Measurements from ENCODE around the gene MIOX.
A peak's percentile ranks its signal among the peaks of the same experiment; 100 is the strongest.

MIOX gene

GRCh38 chr22:50456466-50457234 is 30.0 kb upstream of the MIOX start:
- Histone ChIP-seq H3K36me3 (ENCODE audit: control insufficient read depth, insufficient read depth, low read length) (peaks cover 84% of the 10 kb centered on the region), H3K9me3 (ENCODE audit: control insufficient read depth, insufficient read depth, low read depth, low read length) (no peaks in the 10 kb centered on the region), H3K27ac (ENCODE audit: low read depth, low read length) (no peak overlapping the region), H3K4me1 (ENCODE audit: control insufficient read depth, insufficient read depth, low read length) (no peaks in the 10 kb centered on the region), H3K9ac (ENCODE audit: low read length) (peak overlapping the region; percentile 37), H3K4me3 (ENCODE audit: low read depth, low read length) (no peak overlapping the region), H3K27me3 (ENCODE audit: control insufficient read depth, insufficient read depth, low read length) (no peaks in the 10 kb centered on the region)

DNA sequence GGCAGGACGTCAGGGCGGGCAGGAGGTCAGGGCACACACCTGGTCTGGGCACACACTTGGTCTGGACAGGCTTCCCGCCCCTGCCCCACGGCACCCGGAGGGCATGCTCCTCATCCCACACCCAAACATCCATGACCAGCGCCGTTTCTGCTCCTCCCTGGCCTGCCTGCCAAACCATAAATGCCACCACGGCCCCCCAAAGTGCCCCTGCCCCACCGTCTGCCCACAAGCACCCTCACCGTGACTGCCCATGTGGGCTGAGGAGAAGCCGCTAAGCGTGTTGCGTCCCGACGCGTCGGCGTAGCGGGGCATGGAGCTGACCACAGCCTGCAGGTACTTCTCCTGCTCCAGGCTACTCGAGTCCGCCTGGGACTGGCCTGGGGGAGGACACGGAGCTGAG is 27.6 kb upstream of the MIOX start:
- Histone ChIP-seq H3K9me3 (ENCODE audit: control insufficient read depth, insufficient read depth, low read depth, low read length) (no peaks in the 10 kb centered on the region), H3K27me3 (ENCODE audit: control insufficient read depth, insufficient read depth, low read length) (no peaks in the 10 kb centered on the region), H3K4me3 (ENCODE audit: low read depth, low read length) (no peak overlapping the region), H3K4me1 (ENCODE audit: control insufficient read depth, insufficient read depth, low read length) (no peaks in the 10 kb centered on the region), H3K9ac (ENCODE audit: low read length) (no peak overlapping the region), H3K36me3 (ENCODE audit: control insufficient read depth, insufficient read depth, low read length) (peaks cover 94% of the 10 kb centered on the region), H3K27ac (ENCODE audit: low read depth, low read length) (no peak overlapping the region)

- H3K9me3 ChIP-seq (ENCODE audit: control insufficient read depth, insufficient read depth, low read depth, low read length), result no peaks in the 10 kb centered on the region
- H3K4me3 ChIP-seq (ENCODE audit: low read depth, low read length), result no peak overlapping the region
- no peaks in the 10 kb centered on the region for H3K27me3 ChIP-seq (ENCODE audit: control insufficient read depth, insufficient read depth, low read length)
- no peak overlapping the region for H3K27ac ChIP-seq (ENCODE audit: low read depth, low read length)
- peaks cover 94% of the 10 kb centered on the region for H3K36me3 ChIP-seq (ENCODE audit: control insufficient read depth, insufficient read depth, low read length)
- no peak overlapping the region for H3K9ac ChIP-seq (ENCODE audit: low read length)
- H3K4me1 ChIP-seq (ENCODE audit: control insufficient read depth, insufficient read depth, low read length), result no peaks in the 10 kb centered on the region
Measured at GRCh38 chr22:50459496-50460140, 27.0 kb upstream of the MIOX start.

- Histone ChIP-seq H3K4me1 (ENCODE audit: control insufficient read depth, insufficient read depth, low read length) (no peaks in the 10 kb centered on the region), H3K36me3 (ENCODE audit: control insufficient read depth, insufficient read depth, low read length) (peaks cover 94% of the 10 kb centered on the region), H3K27ac (ENCODE audit: low read depth, low read length) (no peak overlapping the region), H3K9ac (ENCODE audit: low read length) (no peak overlapping the region), H3K4me3 (ENCODE audit: low read depth, low read length) (no peak overlapping the region), H3K9me3 (ENCODE audit: control insufficient read depth, insufficient read depth, low read depth, low read length) (no peaks in the 10 kb centered on the region), H3K27me3 (ENCODE audit: control insufficient read depth, insufficient read depth, low read length) (no peaks in the 10 kb centered on the region)
Measured at GRCh38 chr22:50460938-50461337, 25.7 kb upstream of the MIOX start.

DNA sequence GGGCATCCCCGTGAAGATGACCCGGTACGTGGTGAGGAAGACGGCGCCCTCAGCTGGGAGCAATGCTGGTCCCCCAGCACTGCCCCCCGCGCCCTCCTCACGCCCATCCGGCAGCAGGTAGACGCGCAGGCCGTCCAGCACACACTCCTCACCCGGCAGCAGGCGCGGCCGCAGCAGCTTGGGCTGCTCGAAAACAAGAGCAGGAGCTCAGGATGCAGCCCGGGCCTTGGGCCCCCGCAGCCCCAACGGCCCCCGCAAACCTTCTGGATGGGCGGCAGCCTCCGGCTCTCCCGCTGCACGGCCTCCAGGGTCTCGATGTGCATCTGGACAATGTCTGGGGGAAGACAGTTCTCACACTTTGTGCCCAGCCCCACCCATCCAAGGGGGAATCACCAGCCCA is 25.1 kb upstream of the MIOX start:
- Histone ChIP-seq H3K27me3 (ENCODE audit: control insufficient read depth, insufficient read depth, low read length) (no peaks in the 10 kb centered on the region), H3K9ac (ENCODE audit: low read length) (no peak overlapping the region), H3K36me3 (ENCODE audit: control insufficient read depth, insufficient read depth, low read length) (peaks cover 96% of the 10 kb centered on the region), H3K27ac (ENCODE audit: low read depth, low read length) (no peak overlapping the region), H3K9me3 (ENCODE audit: control insufficient read depth, insufficient read depth, low read depth, low read length) (no peaks in the 10 kb centered on the region), H3K4me1 (ENCODE audit: control insufficient read depth, insufficient read depth, low read length) (no peaks in the 10 kb centered on the region), H3K4me3 (ENCODE audit: low read depth, low read length) (no peak overlapping the region)

DNA sequence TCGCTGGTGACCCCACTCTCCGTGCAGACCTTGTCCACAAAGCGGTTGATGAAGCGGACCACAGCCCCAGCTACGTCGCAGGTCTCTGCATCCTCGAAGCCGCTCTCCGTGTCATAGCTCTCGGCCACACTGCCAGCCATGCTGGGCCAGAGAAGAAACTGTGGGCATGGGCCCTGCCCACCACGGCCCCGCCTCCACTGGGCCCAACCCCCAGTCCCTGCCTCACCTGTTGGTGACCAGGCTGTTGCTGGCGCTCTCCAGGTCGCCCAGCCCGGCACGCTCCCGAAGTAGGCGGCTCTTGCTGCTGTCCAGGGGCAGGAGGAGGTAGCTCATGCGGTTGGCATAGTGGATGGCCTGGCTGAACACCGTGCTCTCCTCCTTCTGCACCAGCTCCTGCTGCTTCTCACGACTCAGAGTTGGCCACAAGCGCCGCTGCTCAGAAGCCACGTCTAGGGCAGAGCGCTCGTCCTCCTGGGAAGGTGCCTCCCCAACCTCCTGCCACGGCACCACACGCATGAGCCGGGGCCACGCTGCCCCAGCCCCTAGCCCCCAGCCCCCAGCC is 24.6 kb upstream of the MIOX start:
- Histone ChIP-seq H3K27me3 (ENCODE audit: control insufficient read depth, insufficient read depth, low read length) (no peaks in the 10 kb centered on the region), H3K9ac (ENCODE audit: low read length) (no peak overlapping the region), H3K9me3 (ENCODE audit: control insufficient read depth, insufficient read depth, low read depth, low read length) (no peaks in the 10 kb centered on the region), H3K27ac (ENCODE audit: low read depth, low read length) (no peak overlapping the region), H3K4me3 (ENCODE audit: low read depth, low read length) (no peak overlapping the region), H3K36me3 (ENCODE audit: control insufficient read depth, insufficient read depth, low read length) (peaks cover 96% of the 10 kb centered on the region), H3K4me1 (ENCODE audit: control insufficient read depth, insufficient read depth, low read length) (no peaks in the 10 kb centered on the region)

- H3K27me3 ChIP-seq (ENCODE audit: control insufficient read depth, insufficient read depth, low read length), result no peaks in the 10 kb centered on the region
- no peak overlapping the region for H3K4me3 ChIP-seq (ENCODE audit: low read depth, low read length)
- H3K4me1 ChIP-seq (ENCODE audit: control insufficient read depth, insufficient read depth, low read length), result no peaks in the 10 kb centered on the region
- H3K36me3 ChIP-seq (ENCODE audit: control insufficient read depth, insufficient read depth, low read length), result peaks cover 97% of the 10 kb centered on the region
- no peaks in the 10 kb centered on the region for H3K9me3 ChIP-seq (ENCODE audit: control insufficient read depth, insufficient read depth, low read depth, low read length)
- no peak overlapping the region for H3K27ac ChIP-seq (ENCODE audit: low read depth, low read length)
- H3K9ac ChIP-seq (ENCODE audit: low read length), result no peak overlapping the region
Measured at GRCh38 chr22:50463188-50463900, 23.3 kb upstream of the MIOX start.

- Histone ChIP-seq H3K36me3 (ENCODE audit: control insufficient read depth, insufficient read depth, low read length) (peaks cover 86% of the 10 kb centered on the region), H3K27ac (ENCODE audit: low read depth, low read length) (no peak overlapping the region), H3K4me3 (ENCODE audit: low read depth, low read length) (no peak overlapping the region), H3K9ac (ENCODE audit: low read length) (no peak overlapping the region), H3K9me3 (ENCODE audit: control insufficient read depth, insufficient read depth, low read depth, low read length) (no peaks in the 10 kb centered on the region), H3K27me3 (ENCODE audit: control insufficient read depth, insufficient read depth, low read length) (no peaks in the 10 kb centered on the region), H3K4me1 (ENCODE audit: control insufficient read depth, insufficient read depth, low read length) (peaks cover 6% of the 10 kb centered on the region; the same call in 1 of the 2 replicates)
Measured at GRCh38 chr22:50464451-50464850, 22.2 kb upstream of the MIOX start.

DNA sequence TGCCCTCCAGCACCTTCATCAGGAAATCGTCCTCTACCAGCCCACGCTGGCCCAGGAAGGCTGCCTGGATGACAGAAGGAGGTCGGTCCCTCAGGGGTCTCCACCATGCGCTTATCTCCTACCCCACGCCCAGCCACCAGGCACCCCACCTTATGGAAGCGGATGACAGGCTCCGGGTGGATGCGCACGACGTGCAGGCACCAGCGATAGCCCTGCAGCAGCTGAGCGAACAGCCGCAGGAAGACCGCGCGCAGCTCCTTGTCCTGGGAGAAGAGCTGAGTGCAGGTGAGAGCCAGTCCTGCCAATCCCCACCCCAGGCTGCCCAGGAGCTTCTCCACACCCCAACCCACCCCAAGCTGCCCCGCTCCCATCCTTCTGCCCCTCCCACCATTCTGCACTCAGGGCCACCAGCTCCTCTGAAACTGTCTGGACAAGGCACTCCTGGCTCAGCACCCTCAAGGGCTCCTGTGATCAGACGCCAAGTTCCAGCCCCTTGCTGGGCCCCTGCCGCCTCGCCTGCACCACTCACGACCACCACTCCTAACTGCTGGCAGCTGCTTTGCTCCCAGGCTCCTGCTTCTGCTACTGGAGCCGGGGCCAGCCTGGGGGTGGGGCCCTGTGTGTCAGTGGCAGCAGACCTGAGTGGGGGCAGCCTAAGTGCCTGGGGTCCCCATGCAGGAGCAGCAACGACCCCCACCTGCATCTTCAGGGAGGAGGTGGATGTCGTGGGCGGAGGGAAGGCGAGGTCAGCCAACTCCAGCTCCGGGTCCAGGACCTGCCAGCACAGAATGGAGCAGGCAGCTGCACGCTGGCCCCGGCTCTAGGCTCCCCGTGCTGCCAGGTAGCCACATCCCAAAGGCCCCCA is 21.4 kb upstream of the MIOX start:
- H3K9me3 ChIP-seq (ENCODE audit: control insufficient read depth, insufficient read depth, low read depth, low read length), result no peaks in the 10 kb centered on the region
- no peaks in the 10 kb centered on the region for H3K27me3 ChIP-seq (ENCODE audit: control insufficient read depth, insufficient read depth, low read length)
- H3K4me3 ChIP-seq (ENCODE audit: low read depth, low read length), result no peak overlapping the region
- no peak overlapping the region for H3K9ac ChIP-seq (ENCODE audit: low read length)
- peaks cover 77% of the 10 kb centered on the region for H3K36me3 ChIP-seq (ENCODE audit: control insufficient read depth, insufficient read depth, low read length)
- peaks cover 14% of the 10 kb centered on the region for H3K4me1 ChIP-seq (ENCODE audit: control insufficient read depth, insufficient read depth, low read length)
- no peak overlapping the region for H3K27ac ChIP-seq (ENCODE audit: low read depth, low read length)

DNA sequence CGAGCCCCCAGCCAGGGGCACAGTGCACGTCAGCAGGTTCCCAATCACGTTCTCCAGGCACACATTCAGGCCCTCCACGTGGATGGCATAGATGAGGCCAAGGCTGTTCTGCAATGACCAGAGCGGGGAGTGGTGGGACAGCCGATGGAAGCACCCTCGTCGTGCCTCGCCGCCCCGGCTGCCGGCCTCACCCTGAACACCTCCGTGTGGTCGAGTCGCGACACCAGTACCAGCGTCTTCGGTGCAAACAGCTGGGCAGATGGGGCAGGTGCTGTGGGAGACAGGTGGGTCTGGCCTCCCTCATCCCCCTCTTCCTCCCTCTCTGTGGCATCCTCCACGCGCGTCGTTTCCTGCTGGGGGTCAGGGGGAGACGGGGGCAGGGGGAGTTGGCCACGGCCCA is 19.3 kb upstream of the MIOX start:
- H3K27me3 ChIP-seq (ENCODE audit: control insufficient read depth, insufficient read depth, low read length), result no peaks in the 10 kb centered on the region
- no peak overlapping the region for H3K27ac ChIP-seq (ENCODE audit: low read depth, low read length)
- peaks cover 22% of the 10 kb centered on the region for H3K4me1 ChIP-seq (ENCODE audit: control insufficient read depth, insufficient read depth, low read length)
- H3K9ac ChIP-seq (ENCODE audit: low read length), result no peak overlapping the region
- no peak overlapping the region for H3K4me3 ChIP-seq (ENCODE audit: low read depth, low read length)
- peaks cover 62% of the 10 kb centered on the region for H3K36me3 ChIP-seq (ENCODE audit: control insufficient read depth, insufficient read depth, low read length)
- no peaks in the 10 kb centered on the region for H3K9me3 ChIP-seq (ENCODE audit: control insufficient read depth, insufficient read depth, low read depth, low read length)

Measured in HUES6 (cell line).